OCI-LY3 (cell line): ENCODE data around the gene EIF5A.
A peak's percentile ranks its signal among the peaks of the same experiment; 100 is the strongest.

Experiments used
- H2AFZ ChIP-seq: fragments of 200-600, 300-600 bp; shearing (Covaris generic); 2 replicates; pipeline ENCODE4 v1.6.0; 2014; ENCODE audit warnings: antibody characterized with exemption, low read depth, low read length
- H3K27ac ChIP-seq: fragments of 200-600, 300-600 bp; sonication (generic); 2 replicates; pipeline ENCODE4 v1.5.1; 2014; ENCODE audit warnings: mild to moderate bottlenecking, low read length, moderate library complexity, mixed read lengths
- H3K27me3 ChIP-seq: fragments of 200-600, 300-600 bp; sonication (generic); 2 replicates; pipeline ENCODE4 v1.6.1; 2014; ENCODE audit warnings: low read depth, low read length, mixed read lengths
- H3K36me3 ChIP-seq: fragments of 200-600, 300-600 bp; sonication (generic); replicated peaks from 2 replicates; pipeline ENCODE3; 2014; ENCODE audit warnings: low read depth, low read length, mixed read lengths
- H3K4me1 ChIP-seq: fragments of 300-600, 200-600 bp; sonication (generic); 2 replicates; pipeline ENCODE4 v1.6.1; 2014; ENCODE audit warnings: low read length, mixed read lengths
- H3K4me2 ChIP-seq: fragments of 200-600, 300-600 bp; sonication (generic); 2 replicates; pipeline ENCODE4 v1.6.1; 2014; ENCODE audit warnings: low read length, mixed read lengths
- H3K4me3 ChIP-seq: fragments of 300-600, 200-600 bp; sonication (generic); 2 replicates; pipeline ENCODE4 v1.5.1; 2014; ENCODE audit warnings: antibody characterized with exemption, mild to moderate bottlenecking, low read length, moderate library complexity
- H3K79me2 ChIP-seq: fragments of 300-600, 200-600 bp; shearing (Covaris generic); 2 replicates; pipeline ENCODE4 v1.6.1; 2014; ENCODE audit warnings: mild to moderate bottlenecking, low read length, mixed read lengths
- H3K9ac ChIP-seq: fragments of 300-600, 200-600 bp; shearing (Covaris generic); 2 replicates; pipeline ENCODE4 v1.6.0; 2014; ENCODE audit warnings: mild to moderate bottlenecking, low read length, moderate library complexity
- H3K9me3 ChIP-seq: fragments of 200-600, 300-600 bp; shearing (Covaris generic); 2 replicates; pipeline ENCODE4 v1.6.1; 2014; ENCODE audit warnings: low read length, mixed read lengths; ENCODE audit not compliant: insufficient read depth
- H4K20me1 ChIP-seq: fragments of 200-600, 300-600 bp; sonication (generic); 2 replicates; pipeline ENCODE4 v1.6.1; 2016; ENCODE audit warnings: low read length, mixed read lengths; ENCODE audit not compliant: insufficient read depth
- CTCF ChIP-seq: fragments of 200-600, 300-600 bp; sonication (generic); IDR thresholded peaks from 2 replicates; pipeline ENCODE4 v1.5.1; 2014; ENCODE audit warnings: antibody characterized with exemption, low read length, low read depth
- EZH2phosphoT487 ChIP-seq: fragments of 200-600 bp; shearing (Covaris generic); IDR thresholded peaks from 2 replicates; pipeline ENCODE4 v1.6.1; 2018; ENCODE audit warnings: antibody characterized with exemption, mixed run types, low read depth

EIF5A gene

GRCh38 chr17:7327501-7327900 is 20.1 kb downstream of the EIF5A start:
- H3K4me3 ChIP-seq, result no peak overlapping the region
- no peak overlapping the region for H3K9ac ChIP-seq
- H3K36me3 ChIP-seq, result peaks cover 16% of the 10 kb centered on the region
- peak overlapping the region; percentile 92 for H3K4me2 ChIP-seq
- TF ChIP-seq EZH2phosphoT487 (no peak), CTCF (no peak)
- H3K27me3 ChIP-seq, result no peaks in the 10 kb centered on the region
- H2AFZ ChIP-seq, result no peak overlapping the region
- H3K27ac ChIP-seq, result no peak overlapping the region
- no peaks in the 10 kb centered on the region for H3K9me3 ChIP-seq
- H3K79me2 ChIP-seq, result peaks cover 16% of the 10 kb centered on the region
- no peaks in the 10 kb centered on the region for H4K20me1 ChIP-seq
- H3K4me1 ChIP-seq, result peaks cover 29% of the 10 kb centered on the region

DNA sequence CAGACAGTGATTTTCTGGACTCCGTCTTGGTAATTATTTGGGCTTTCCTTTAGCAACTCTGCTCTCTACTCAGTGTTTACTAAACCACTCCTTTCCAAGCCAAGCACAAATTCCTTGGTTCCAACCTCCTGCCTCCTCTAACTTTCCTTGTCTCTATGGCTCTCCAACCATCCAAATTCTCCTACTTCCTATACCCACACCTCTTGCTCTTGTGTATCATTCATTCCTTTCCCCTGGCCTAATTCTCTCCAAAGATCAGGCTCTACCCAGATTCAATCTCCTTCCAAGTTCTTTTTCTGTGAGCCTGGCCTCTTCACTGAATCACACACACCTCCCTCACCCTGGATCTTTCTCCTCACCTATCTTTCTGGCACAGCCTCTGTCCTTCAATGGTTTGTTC is 20.6 kb downstream of the EIF5A start:
- TF ChIP-seq CTCF (no peak), EZH2phosphoT487 (no peak)
- H3K4me3 ChIP-seq, result peak overlapping the region; percentile 88
- H3K4me1 ChIP-seq, result peaks cover 30% of the 10 kb centered on the region
- H2AFZ ChIP-seq, result no peak overlapping the region
- H3K27ac ChIP-seq, result no peak overlapping the region
- peak overlapping the region; percentile 92 for H3K4me2 ChIP-seq
- H4K20me1 ChIP-seq, result no peaks in the 10 kb centered on the region
- H3K9me3 ChIP-seq, result no peaks in the 10 kb centered on the region
- peaks cover 11% of the 10 kb centered on the region for H3K36me3 ChIP-seq
- peaks cover 16% of the 10 kb centered on the region for H3K79me2 ChIP-seq
- H3K9ac ChIP-seq, result peak overlapping the region; percentile 94
- no peaks in the 10 kb centered on the region for H3K27me3 ChIP-seq

DNA sequence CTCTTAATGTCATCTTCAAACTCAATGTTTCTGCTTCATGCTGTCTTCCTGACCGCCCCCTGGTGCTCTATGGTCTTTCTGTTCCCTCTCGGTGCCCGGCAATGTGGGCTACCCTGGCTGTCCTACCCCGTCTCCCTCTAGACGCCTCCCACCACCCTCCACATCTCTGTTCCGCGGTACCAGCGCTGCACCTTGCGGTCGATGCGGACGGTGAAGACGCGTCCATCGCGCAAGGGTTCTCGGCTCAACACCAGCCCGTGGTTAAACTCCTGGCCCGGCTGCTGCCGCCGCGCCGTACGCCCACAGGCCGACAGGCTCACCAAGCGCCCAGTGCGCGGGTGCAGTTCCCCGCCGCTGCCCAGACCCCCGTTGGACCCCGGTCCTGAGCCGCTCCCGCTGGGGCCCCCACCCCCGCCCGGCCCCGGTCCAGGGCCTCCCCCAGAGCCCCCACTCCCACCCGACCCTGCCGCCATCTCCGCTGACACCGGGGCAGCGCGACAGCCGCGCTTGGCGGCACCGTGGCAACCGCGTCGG is 21.5 kb downstream of the EIF5A start, which contains the start of gene NEURL4:
TSS of gene NEURL4 (minus strand) at position 496 of the 534 bp plus-strand sequence. CDS start at position 473, 23 bp downstream.
- Histone ChIP-seq H3K27me3 (no peaks in the 10 kb centered on the region), H4K20me1 (no peaks in the 10 kb centered on the region), H3K4me2 (peak within 1 kb of the TSS; percentile 92), H3K4me1 (peaks cover 30% of the 10 kb centered on the region), H3K9ac (peak within 1 kb of the TSS; percentile 94), H3K9me3 (no peaks in the 10 kb centered on the region), H3K27ac (peak within 1 kb of the TSS; percentile 93), H2AFZ (peak within 1 kb of the TSS; percentile 32; the same call in 1 of the 2 replicates), H3K36me3 (peaks cover 3% of the 10 kb centered on the region), H3K4me3 (peak within 1 kb of the TSS; percentile 88), H3K79me2 (peaks cover 16% of the 10 kb centered on the region)
- TF ChIP-seq CTCF (no peak), EZH2phosphoT487 (no peak)

DNA sequence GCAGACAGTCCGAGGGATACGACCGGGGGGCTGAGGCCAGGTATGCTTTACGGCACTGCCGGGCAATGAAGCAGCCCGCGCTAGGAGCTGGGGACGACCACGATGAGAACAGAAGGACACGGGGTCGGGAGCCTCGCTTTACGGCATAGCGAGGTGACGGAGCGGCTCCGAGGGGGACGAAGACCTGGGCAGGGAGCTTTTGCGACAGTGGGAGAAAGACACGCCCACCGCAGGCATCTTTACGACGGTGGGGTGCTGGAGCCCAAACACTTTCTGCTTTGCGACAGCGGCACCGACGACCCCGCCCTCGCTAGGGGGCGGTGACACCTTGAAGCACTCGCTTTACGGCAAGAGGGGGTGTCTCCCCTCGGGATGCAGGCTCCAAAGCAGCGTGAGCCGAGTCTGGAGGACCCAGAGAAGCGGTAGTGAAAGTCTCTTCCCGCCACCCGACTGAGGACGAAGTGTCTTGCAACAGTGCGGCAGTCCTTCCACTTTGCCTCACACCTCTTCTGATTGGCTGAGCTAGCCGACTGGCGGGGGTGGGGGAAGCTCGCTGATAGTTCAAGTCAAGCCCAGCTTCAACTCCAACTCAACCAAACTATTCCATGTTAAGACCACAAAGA is 22.1 kb downstream of the EIF5A start:
- peaks cover 3% of the 10 kb centered on the region for H3K36me3 ChIP-seq
- peak overlapping the region; percentile 89 for H3K4me2 ChIP-seq
- H2AFZ ChIP-seq, result peak overlapping the region; percentile 32; the same call in 1 of the 2 replicates
- H3K4me3 ChIP-seq, result peak overlapping the region; percentile 88
- no peak for TF ChIP-seq CTCF
- no peak for TF ChIP-seq EZH2phosphoT487
- peak overlapping the region; percentile 94 for H3K9ac ChIP-seq
- no peaks in the 10 kb centered on the region for H3K9me3 ChIP-seq
- H3K27me3 ChIP-seq, result no peaks in the 10 kb centered on the region
- H3K4me1 ChIP-seq, result peaks cover 30% of the 10 kb centered on the region
- peak overlapping the region; percentile 93 for H3K27ac ChIP-seq
- peaks cover 16% of the 10 kb centered on the region for H3K79me2 ChIP-seq
- no peaks in the 10 kb centered on the region for H4K20me1 ChIP-seq
